GM12872 (cell line): ENCODE data around the gene STK25.

ENCODE experiments used
- CTCF ChIP-seq: IDR thresholded peaks from 3 replicates; pipeline ENCODE4 v1.5.1; 2011; ENCODE audit warnings: low read depth, mild to moderate bottlenecking, low read length, moderate library complexity; ENCODE audit not compliant: insufficient read depth

Gene STK25

GRCh38 chr2:241508240-241509154 lies at the start of gene STK25:
STK25 (minus strand) TSS chr2:241508584; CDS start chr2:241508035, 549 bp downstream.
- no peak for TF ChIP-seq CTCF

GRCh38 chr2:241556746-241557145 lies 48.4 kb upstream of the STK25 start:
- no peak for TF ChIP-seq CTCF

GRCh38 chr2:241555711-241556110 lies 47.3 kb upstream of the STK25 start:
- no peak for TF ChIP-seq CTCF

- no peak for TF ChIP-seq CTCF
These were observed 46.4 kb upstream of the STK25 start for GRCh38 chr2:241554610-241555322.

GRCh38 chr2:241553981-241554380 lies 45.6 kb upstream of the STK25 start:
- TF ChIP-seq CTCF = no peak

- no peak for TF ChIP-seq CTCF
These were observed 45.1 kb upstream of the STK25 start for GRCh38 chr2:241553512-241553830.

- no peak for TF ChIP-seq CTCF
These were observed 43.8 kb upstream of the STK25 start for GRCh38 chr2:241551998-241552737.
